H1 (cell line): ENCODE results near the gene PRKAB1. TPM values are rescaled to one million over a fixed set of nuclear protein-coding genes. Genes with fewer than 3 reads are reported as not detected.

ENCODE experiments used
- CTCF ChIA-PET: fragments of 300-600 bp; sonication (Branson Sonifier 250); formaldehyde crosslinking; loops from one replicate; lab custom pipeline; 2021; ENCODE audit not compliant: partially characterized antibody; lab: Charles Lee
- POLR2A ChIA-PET: fragments of 300-600 bp; sonication (Branson Sonifier 250); formaldehyde crosslinking; loops from one replicate; lab custom pipeline; 2021; ENCODE audit warnings: inconsistent platforms; ENCODE audit not compliant: partially characterized antibody; lab: Charles Lee
- DNase-seq, 2 experiments: peaks; one replicate each; pipeline versions ENCODE4 v3.0.0 to v3.0.0-alpha.2; 2010 to 2022; ENCODE audit warnings: low spot score in 2 of 2, low read depth in 1 of 2, mixed read lengths in 1 of 2
- FAIRE-seq: peaks from 2 replicates; lab custom pipeline; 2011; peaks lifted over from hg19 to GRCh38; lab: Jason Lieb, UNC
- H2AFZ ChIP-seq: 2 replicates; pipeline ENCODE4 v1.8.1; 2012; ENCODE audit warnings: low read length, inconsistent platforms
- H2AK5ac ChIP-seq: 2 replicates; pipeline ENCODE4 v1.6.1; 2013; ENCODE audit warnings: low read depth, low read length
- H2BK120ac ChIP-seq: replicated peaks from 2 replicates; pipeline ENCODE3; 2013; ENCODE audit warnings: low read depth, low read length, inconsistent platforms
- H2BK12ac ChIP-seq: 2 replicates; pipeline ENCODE4 v1.6.1; 2013; ENCODE audit warnings: low read depth, low read length
- H2BK15ac ChIP-seq: 2 replicates; pipeline ENCODE4 v1.6.1; 2013; ENCODE audit warnings: low read length
- H2BK20ac ChIP-seq: 2 replicates; pipeline ENCODE4 v1.6.1; 2013; ENCODE audit warnings: low read length
- H2BK5ac ChIP-seq: 2 replicates; pipeline ENCODE4 v1.6.1; 2013; ENCODE audit warnings: low read depth, low read length
- H3K14ac ChIP-seq: 2 replicates; pipeline ENCODE4 v1.6.1; 2013; ENCODE audit warnings: inconsistent platforms; ENCODE audit not compliant: insufficient read length
- H3K18ac ChIP-seq: 2 replicates; pipeline ENCODE4 v1.6.1; 2013; ENCODE audit warnings: low read length; ENCODE audit errors: extremely low read depth
- H3K23ac ChIP-seq: 2 replicates; pipeline ENCODE4 v1.6.1; 2013; ENCODE audit warnings: inconsistent platforms; ENCODE audit not compliant: insufficient read length
- H3K23me2 ChIP-seq: 2 replicates; pipeline ENCODE4 v1.6.1; 2013; ENCODE audit warnings: low read depth, low read length
- H3K27ac ChIP-seq: 2 replicates; pipeline ENCODE4 v1.6.1; 2011; ENCODE audit warnings: low read depth, low read length, inconsistent platforms
- H3K27me3 ChIP-seq, 4 experiments: replicated peaks in 1 of 4; 1 replicate in 1 of 4; 2 replicates in 3 of 4; pipeline versions ENCODE4 v1.6.1 to v1.8.1; 2011 to 2013; ENCODE audit warnings: low read length in 3 of 4, mild to moderate bottlenecking in 3 of 4, inconsistent platforms in 2 of 4, mixed read lengths in 2 of 4, moderate library complexity in 1 of 4; ENCODE audit not compliant: control insufficient read depth in 3 of 4, insufficient read depth in 3 of 4; ENCODE audit errors: extremely low read depth in 1 of 4
- H3K36me3 ChIP-seq, 4 experiments: 2 replicates each; pipeline versions ENCODE4 v1.6.1 to v1.8.1; 2011 to 2013; ENCODE audit warnings: mild to moderate bottlenecking in 4 of 4, low read length in 3 of 4, moderate library complexity in 2 of 4, control low read depth in 1 of 4, inconsistent platforms in 1 of 4; ENCODE audit not compliant: insufficient read depth in 4 of 4, control insufficient read depth in 2 of 4
- H3K4ac ChIP-seq: replicated peaks from 2 replicates; pipeline ENCODE3; 2013; ENCODE audit warnings: low read length, low read depth, mixed read lengths, inconsistent platforms; ENCODE audit not compliant: insufficient read length
- H3K4me1 ChIP-seq, 4 experiments: replicated peaks in 1 of 4; 1 replicate in 1 of 4; 2 replicates in 3 of 4; pipeline versions ENCODE4 v1.6.1 to v1.8.1; 2011 to 2013; ENCODE audit warnings: low read length in 3 of 4, inconsistent platforms in 2 of 4, mixed read lengths in 1 of 4; ENCODE audit not compliant: insufficient read depth in 4 of 4, control insufficient read depth in 3 of 4
- H3K4me2 ChIP-seq, 2 experiments: 2 replicates each; pipeline versions ENCODE4 v1.6.1 to v1.8.1; 2011 to 2013; ENCODE audit warnings: low read depth in 2 of 2, low read length in 2 of 2, control low read depth in 1 of 2, inconsistent platforms in 1 of 2, mild to moderate bottlenecking in 1 of 2; ENCODE audit not compliant: insufficient read depth in 1 of 2
- H3K4me3 ChIP-seq, 4 experiments: fragments of 200-600, 300-600 bp in 1 of 4; sonication (generic), shearing (Covaris generic), sonication (Bioruptor Twin) in 1 of 4; 2 replicates each; pipeline versions ENCODE4 v1.5.1 to v1.8.1; 2011 to 2016; ENCODE audit warnings: low read length in 4 of 4, low read depth in 3 of 4, control low read depth in 2 of 4, inconsistent platforms in 2 of 4, mild to moderate bottlenecking in 2 of 4, mixed read lengths in 1 of 4, moderate library complexity in 1 of 4; ENCODE audit not compliant: insufficient read depth in 2 of 4; ENCODE audit errors: extremely low read depth in 1 of 4
- H3K56ac ChIP-seq: replicated peaks from 2 replicates; pipeline ENCODE3; 2013; ENCODE audit warnings: low read depth, mild to moderate bottlenecking, mixed read lengths, low read length, inconsistent platforms; ENCODE audit not compliant: insufficient read length
- H3K79me1 ChIP-seq: 2 replicates; pipeline ENCODE4 v1.6.1; 2013; ENCODE audit warnings: low read depth, low read length, control low read depth
- H3K79me2 ChIP-seq, 2 experiments: 2 replicates each; pipeline versions ENCODE4 v1.6.1 to v1.8.1; 2012 to 2013; ENCODE audit warnings: low read length in 2 of 2, mild to moderate bottlenecking in 2 of 2, inconsistent platforms in 1 of 2; ENCODE audit not compliant: insufficient read depth in 2 of 2, control insufficient read depth in 1 of 2
- H3K9ac ChIP-seq, 4 experiments: replicated peaks in 1 of 4; 1 replicate in 1 of 4; 2 replicates in 3 of 4; pipeline versions ENCODE4 v1.6.1 to v1.8.1; 2011 to 2013; ENCODE audit warnings: low read depth in 3 of 4, low read length in 3 of 4, control low read depth in 2 of 4, mild to moderate bottlenecking in 2 of 4, moderate library complexity in 2 of 4, inconsistent platforms in 1 of 4; ENCODE audit errors: extremely low read depth in 1 of 4
- H3K9me3 ChIP-seq, 2 experiments: 2 replicates each; pipeline versions ENCODE4 v1.6.1 to v1.8.1; 2012 to 2013; ENCODE audit warnings: mild to moderate bottlenecking in 2 of 2, moderate library complexity in 2 of 2, control low read depth in 1 of 2, inconsistent platforms in 1 of 2, low read depth in 1 of 2, low read length in 1 of 2, mixed read lengths in 1 of 2; ENCODE audit not compliant: insufficient read depth in 2 of 2
- H4K20me1 ChIP-seq, 2 experiments: replicated peaks in 1 of 2; 2 replicates each; pipeline versions ENCODE3 to v1.8.1; 2011 to 2013; ENCODE audit warnings: inconsistent platforms in 2 of 2, low read length in 2 of 2, mild to moderate bottlenecking in 1 of 2; ENCODE audit not compliant: insufficient read depth in 2 of 2, control insufficient read depth in 1 of 2
- H4K5ac ChIP-seq: 2 replicates; pipeline ENCODE4 v1.6.1; 2013; ENCODE audit warnings: low read length, low read depth, mixed read lengths, inconsistent platforms; ENCODE audit not compliant: insufficient read length
- H4K8ac ChIP-seq: 2 replicates; pipeline ENCODE4 v1.8.0; 2013; ENCODE audit warnings: mild to moderate bottlenecking, moderate library complexity, low read length, inconsistent platforms; ENCODE audit not compliant: insufficient read depth; ENCODE audit errors: extremely low read depth
- H4K91ac ChIP-seq: replicated peaks from 2 replicates; pipeline ENCODE3; 2013; ENCODE audit warnings: low read length, mixed read lengths, inconsistent platforms; ENCODE audit not compliant: insufficient read length
- ASH2L ChIP-seq: fragments of 200-600, 300-600 bp; sonication (generic); IDR thresholded peaks from one replicate; pipeline ENCODE4 v1.7.1; 2017; ENCODE audit warnings: low read length
- KDM1A ChIP-seq: fragments of 200-600, 300-600 bp; sonication (generic); IDR thresholded peaks from 2 replicates; pipeline ENCODE4 v1.7.1; 2016; ENCODE audit warnings: mild to moderate bottlenecking, low read length, borderline replicate concordance
- RBBP5 ChIP-seq: IDR thresholded peaks from 2 replicates; pipeline ENCODE4 v1.7.1; 2012; ENCODE audit warnings: low read depth, mild to moderate bottlenecking, inconsistent platforms, low read length, moderate library complexity, borderline replicate concordance
- SP2 ChIP-seq: IDR thresholded peaks from 2 replicates; pipeline ENCODE4 v1.6.1; 2012; ENCODE audit warnings: mild to moderate bottlenecking, low read length, inconsistent platforms
- SRF ChIP-seq: IDR thresholded peaks from 2 replicates; pipeline ENCODE4 v1.6.1; 2011; ENCODE audit warnings: mild to moderate bottlenecking, low read depth, low read length, moderate library complexity
- WGBS, 2 experiments: shearing (Covaris generic) in 1 of 2; methylation state at CpG; one replicate each; pipeline versions ENCODE4 v1.1.6 to v1.1.7; 2013 to 2015; ENCODE audit warnings: low lambda C conversion rate in 2 of 2, mixed read lengths in 2 of 2, inconsistent platforms in 1 of 2, low coverage in 1 of 2, missing lambda C conversion rate in 1 of 2; ENCODE audit not compliant: insufficient replicate concordance in 2 of 2, insufficient coverage in 1 of 2, insufficient read length in 1 of 2; ENCODE audit errors: extremely low coverage in 1 of 2, missing lambda C conversion rate in 1 of 2; 5-methylcytosine and 5-hydroxymethylcytosine counted together
- long read RNA-seq, 2 experiments: library from RNA in 1 of 2; library from capped mRNA in 1 of 2; stranded (forward); transcript quantifications; one replicate each; pipeline ENCODE4 v2.0.0, GENCODE V29; 2021; ENCODE audit warnings: inconsistent platforms in 1 of 2
- polyA minus RNA-seq, 3 experiments: library from RNA; depleted of rRNA, polyadenylated mRNA; stranded (reverse); fragments of >200 nt; gene quantifications; 1 replicate in 2 of 3; 2 replicates in 1 of 3; pipeline ENCODE4 v1.2.3, GENCODE V29; 2011
- polyA plus RNA-seq, 7 experiments: library from polyadenylated mRNA; depleted of rRNA in 3 of 7; stranded (reverse) in 5 of 7; unstranded in 2 of 7; fragments of >200 nt in 5 of 7; fragments of 200-250 nt in 2 of 7; gene quantifications; 1 replicate in 5 of 7; 2 replicates in 1 of 7; 4 replicates in 1 of 7; pipeline versions ENCODE4 v1.2.1 to v1.2.3, GENCODE V29; 2011 to 2013; ENCODE audit warnings: missing spikeins in 2 of 7, mixed read lengths in 2 of 7
- total RNA-seq: library from RNA; stranded (reverse); fragmentation: NEBNext Ultra II Directional; extraction: Animal tissue kit (Norgen Biotek cat#: 25700); gene quantifications from 2 replicates; pipeline ENCODE4 v1.2.1, GENCODE V29; 2021
- TF ChIP-seq, protein P1 (sequence below): IDR thresholded peaks from 2 replicates; pipeline ENCODE4 v1.6.1; 2011; ENCODE audit warnings: low read depth, mild to moderate bottlenecking, low read length; ENCODE audit not compliant: insufficient read depth

The PRKAB1 gene, protein sequence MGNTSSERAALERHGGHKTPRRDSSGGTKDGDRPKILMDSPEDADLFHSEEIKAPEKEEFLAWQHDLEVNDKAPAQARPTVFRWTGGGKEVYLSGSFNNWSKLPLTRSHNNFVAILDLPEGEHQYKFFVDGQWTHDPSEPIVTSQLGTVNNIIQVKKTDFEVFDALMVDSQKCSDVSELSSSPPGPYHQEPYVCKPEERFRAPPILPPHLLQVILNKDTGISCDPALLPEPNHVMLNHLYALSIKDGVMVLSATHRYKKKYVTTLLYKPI
- total RNA-seq (24.0 and 24.3 TPM in 2 replicates), polyA plus RNA-seq (2011; rRNA removed) (32.1 and 33.7 TPM in 2 replicates), polyA minus RNA-seq (2011; rRNA and poly(A)+ RNA removed) (31.9 and 32.0 TPM in 2 replicates)
- 29.1 TPM for polyA plus RNA-seq (2011; cell fraction: cytosol; rRNA removed)
- 42.8 TPM for polyA plus RNA-seq (2011; cell fraction: nucleus; rRNA removed)
- 23.2 to 29.4 TPM (median 24.3 TPM) in 4 replicates for polyA plus RNA-seq (2012, experiment 1 of 2)
- polyA plus RNA-seq (2012, experiment 2 of 2) = 31.8 TPM
- polyA plus RNA-seq (2013, experiment 1 of 2) = 21.8 TPM
- 20.6 TPM for polyA plus RNA-seq (2013, experiment 2 of 2)
- 29.7 TPM for polyA minus RNA-seq (2011; cell fraction: cytosol; rRNA and poly(A)+ RNA removed)
- 47.5 TPM for polyA minus RNA-seq (2011; cell fraction: nucleus; rRNA and poly(A)+ RNA removed)
- long read RNA-seq, experiment 1, full-length matches to known transcripts = 23 of 27 reads
- long read RNA-seq, experiment 1, partial matches to known transcripts = 4 of 27 reads
- long read RNA-seq, experiment 1, other reads (novel, unspliced or antisense) = 0 of 27 reads
- long read RNA-seq, experiment 2, transcript PRKAB1-202 (1 exons, 1,510 nt) = minor isoform, 5 of 26 reads
- long read RNA-seq, experiment 2, transcript PRKAB1-201 (7 exons, 2,610 nt) = major isoform, 18 of 26 reads
- long read RNA-seq, experiment 2, partial matches to known transcripts = 0 of 26 reads
- long read RNA-seq, experiment 2, other reads (novel, unspliced or antisense) = 2 of 26 reads

DNA sequence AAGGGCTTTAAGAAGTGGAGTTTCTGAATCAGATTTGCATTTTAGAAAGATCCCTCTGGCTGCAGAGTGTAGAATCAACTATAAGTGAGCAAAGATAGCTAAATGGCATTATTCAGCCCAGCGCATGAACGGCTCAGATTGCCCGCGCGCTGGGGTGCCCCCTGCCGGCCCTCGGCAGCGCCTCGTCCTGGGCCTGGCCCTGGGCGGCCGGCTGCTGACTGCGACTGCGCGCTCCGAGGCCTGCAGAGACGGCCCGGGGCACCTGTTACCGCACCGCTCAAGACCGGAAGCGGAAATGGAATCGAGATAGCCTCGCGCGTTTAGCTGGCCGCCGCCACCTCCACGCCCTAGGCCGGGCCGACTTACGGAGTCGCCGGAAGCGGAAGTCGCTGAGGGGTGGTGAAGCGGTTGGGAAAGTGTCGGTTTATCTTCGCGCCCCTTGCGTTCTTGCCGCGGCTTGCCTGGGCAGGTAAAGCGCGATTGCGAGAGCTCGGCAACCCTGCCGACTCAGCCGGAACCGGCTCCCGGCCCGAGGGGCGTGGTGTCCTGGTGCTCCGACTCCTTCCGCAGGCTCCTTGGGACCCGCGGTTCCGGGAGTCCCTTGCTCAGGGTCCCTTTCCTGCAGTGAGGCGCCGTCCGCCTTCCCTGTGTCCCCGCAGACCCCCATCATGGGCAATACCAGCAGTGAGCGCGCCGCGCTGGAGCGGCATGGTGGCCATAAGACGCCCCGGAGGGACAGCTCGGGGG is at the start of gene PRKAB1:
TSS of gene PRKAB1 (plus strand) at position 557 of the 747 bp plus-strand sequence. CDS start at position 669, 112 bp downstream.
- FAIRE-seq = no peak
- peak within 1 kb of the TSS; percentile 84 for H2BK5ac ChIP-seq
- CTCF ChIA-PET = interaction anchor here (0.7 to 3.1 kb wide), 11 partner anchors 9 to 116 kb away, joined by 3 to 14 read pairs (median 4); no protein-coding TSS in a partner anchor
- H3K14ac ChIP-seq = no peak within 1 kb of the TSS
- peak within 1 kb of the TSS; percentile 92 for H2AFZ ChIP-seq
- peak within 1 kb of the TSS; percentile 84 for H3K27ac ChIP-seq
- peaks cover 3 to 26% (median 16%) of the 10 kb centered on the region in 4 experiments; a peak in 7 of 8 replicates for H3K36me3 ChIP-seq
- H3K4me2 ChIP-seq = peak within 1 kb of the TSS; percentile 72 to 75
- H3K4me1 ChIP-seq = peaks cover 0 to 5% (median 1%) of the 10 kb centered on the region in 4 experiments; a peak in 2 of 7 replicates
- H3K27me3 ChIP-seq = no peaks in the 10 kb centered on the region
- H2BK120ac ChIP-seq = peak within 1 kb of the TSS; percentile 28
- H3K23ac ChIP-seq = no peak within 1 kb of the TSS
- no peak within 1 kb of the TSS for H2BK12ac ChIP-seq
- H2AK5ac ChIP-seq = no peak within 1 kb of the TSS
- POLR2A ChIA-PET = interaction anchor here (0.6 to 2.7 kb wide), 8 partner anchors 9 to 1292 kb away, joined by 3 to 14 read pairs (median 3); no protein-coding TSS in a partner anchor
- no peaks in the 10 kb centered on the region for H3K9me3 ChIP-seq
- H2BK15ac ChIP-seq = no peak within 1 kb of the TSS
- H3K9ac ChIP-seq = peak within 1 kb of the TSS; percentile 76 to 89 (median 83)
- peak within 1 kb of the TSS; percentile 45 for H4K5ac ChIP-seq
- H3K4ac ChIP-seq = no peak within 1 kb of the TSS
- H2BK20ac ChIP-seq = no peak within 1 kb of the TSS
- 1% methylated on average over 66 of the region's 69 CpGs; no CpG with 5 or more reads in 1 of the 2 experiments for WGBS, 2 experiments
- H4K91ac ChIP-seq = peak within 1 kb of the TSS; percentile 62
- peak within 1 kb of the TSS; percentile 89 to 92 (median 91) for H3K4me3 ChIP-seq
- H3K23me2 ChIP-seq = peaks cover 4% of the 10 kb centered on the region; the same call in 1 of the 2 replicates
- peak; percentile 93 to 97 for DNase-seq
- H3K18ac ChIP-seq = peak within 1 kb of the TSS; percentile 56
- peak within 1 kb of the TSS; percentile 90 for H4K8ac ChIP-seq
- H3K79me2 ChIP-seq = peaks cover 0 to 29% of the 10 kb centered on the region in 2 experiments; a peak in 3 of 4 replicates
- H3K56ac ChIP-seq = peak within 1 kb of the TSS; percentile 88
- peaks cover 0 to 1% of the 10 kb centered on the region in 2 experiments for H4K20me1 ChIP-seq
- no peaks in the 10 kb centered on the region; the same call in 1 of the 2 replicates for H3K79me1 ChIP-seq
- no peak for TF ChIP-seq KDM1A
- TF ChIP-seq ASH2L = peak; percentile 89
- TF ChIP-seq SP2 = no peak
- peak; percentile 75; the same call in 1 of the 2 replicates for TF ChIP-seq RBBP5
- TF ChIP-seq, protein P1, sequence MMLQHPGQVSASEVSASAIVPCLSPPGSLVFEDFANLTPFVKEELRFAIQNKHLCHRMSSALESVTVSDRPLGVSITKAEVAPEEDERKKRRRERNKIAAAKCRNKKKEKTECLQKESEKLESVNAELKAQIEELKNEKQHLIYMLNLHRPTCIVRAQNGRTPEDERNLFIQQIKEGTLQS = no peak
- TF ChIP-seq SRF = 0 out of 2 replicates have a peak, but pooled peaks have one; percentile 20
